Lower leg skin (tissue), 4 donors: ENCODE measurements around the gene SCTR. TPM values are rescaled to one million over a fixed set of nuclear protein-coding genes. Genes with fewer than 3 reads are reported as not detected.

Experiments
- DNase-seq, 2 donors: peaks; one replicate each; pipeline ENCODE4 v3.0.0-alpha.2; 2019; ENCODE audit warnings: low spot score in 2 of 2
- H3K4me3 ChIP-seq: fragments of 200-600 bp; sonication (generic); 2 replicates; pipeline ENCODE4 v1.5.1; 2017; ENCODE audit warnings: mild to moderate bottlenecking, low read depth; ENCODE audit not compliant: poor library complexity, severe bottlenecking
- POLR2A ChIP-seq, 2 donors: fragments of 450-650 bp; IDR thresholded peaks; one replicate each; pipeline ENCODE4 v1.6.1; 2016 to 2017; ENCODE audit warnings: antibody characterized with exemption in 2 of 2, mild to moderate bottlenecking in 1 of 2, moderate library complexity in 1 of 2
- WGBS, 2 donors: methylation state at CpG; one replicate each; pipeline ENCODE4 v1.1.5; 2018; 5-methylcytosine and 5-hydroxymethylcytosine counted together
- intact Hi-C: fragments of 100-400 bp; cut with DNase I; formaldehyde crosslinking; loops from one replicate; pipeline ENCODE4 v1.15.0; 2023; ENCODE audit warnings: low total_unique reads
- total RNA-seq, 4 donors: library from RNA; depleted of rRNA; stranded (reverse); fragments of >200 nt; gene quantifications; one replicate each; pipeline ENCODE4 v1.1.0, GENCODE V29; 2016
- TF ChIP-seq, protein P1 (sequence below), 3 donors: fragments of 450-650 bp; IDR thresholded peaks; one replicate each; pipeline ENCODE4 v1.5.1; 2016; ENCODE audit warnings: antibody characterized with exemption in 3 of 3, mild to moderate bottlenecking in 3 of 3, moderate library complexity in 2 of 3

SCTR gene
- total RNA-seq, 4 donors from 2014 or later, result not detected

DNA sequence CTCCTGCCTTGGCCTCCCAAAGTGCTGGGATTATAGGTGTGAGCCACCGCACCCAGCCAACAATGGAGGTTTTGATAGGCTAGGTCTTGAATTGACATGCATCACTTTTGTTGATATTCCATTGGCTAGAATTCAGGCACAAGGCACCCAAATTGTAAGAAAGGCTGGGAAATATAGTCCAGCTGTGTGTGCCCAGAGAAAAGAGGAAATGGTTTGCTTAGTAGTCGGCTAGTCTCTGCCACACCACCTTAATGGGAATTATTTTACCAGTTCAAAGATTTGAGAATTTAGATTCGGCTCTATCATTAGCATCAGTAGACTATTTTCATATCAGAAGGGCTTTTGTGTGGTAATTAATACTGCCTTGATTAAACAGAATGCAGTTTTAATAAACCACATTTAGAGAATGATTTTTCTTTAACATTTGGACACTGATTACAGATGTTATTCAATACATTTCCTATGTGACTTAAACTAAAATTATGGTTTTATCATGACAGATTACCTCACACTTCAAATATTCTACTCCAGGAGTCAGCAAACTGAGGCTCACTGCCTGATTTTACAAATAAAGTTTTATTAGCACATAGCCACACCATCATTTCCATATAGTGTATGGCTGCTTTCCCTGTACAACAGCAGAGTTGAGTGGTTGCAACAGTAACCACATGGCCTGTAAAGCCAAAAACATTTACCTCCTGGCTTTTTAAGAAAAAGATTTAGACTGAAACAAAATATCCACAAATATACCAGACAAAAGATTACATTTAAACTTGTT lies 130.1 kb downstream of the SCTR start:
- no peak for DNase-seq
- WGBS, 2 donors, result 87 to 88% methylated on average over 3 of the region's 3 CpGs
- TF ChIP-seq POLR2A (IDR thresholded peaks at IDR 0.05), result no peak
- TF ChIP-seq, protein P1, sequence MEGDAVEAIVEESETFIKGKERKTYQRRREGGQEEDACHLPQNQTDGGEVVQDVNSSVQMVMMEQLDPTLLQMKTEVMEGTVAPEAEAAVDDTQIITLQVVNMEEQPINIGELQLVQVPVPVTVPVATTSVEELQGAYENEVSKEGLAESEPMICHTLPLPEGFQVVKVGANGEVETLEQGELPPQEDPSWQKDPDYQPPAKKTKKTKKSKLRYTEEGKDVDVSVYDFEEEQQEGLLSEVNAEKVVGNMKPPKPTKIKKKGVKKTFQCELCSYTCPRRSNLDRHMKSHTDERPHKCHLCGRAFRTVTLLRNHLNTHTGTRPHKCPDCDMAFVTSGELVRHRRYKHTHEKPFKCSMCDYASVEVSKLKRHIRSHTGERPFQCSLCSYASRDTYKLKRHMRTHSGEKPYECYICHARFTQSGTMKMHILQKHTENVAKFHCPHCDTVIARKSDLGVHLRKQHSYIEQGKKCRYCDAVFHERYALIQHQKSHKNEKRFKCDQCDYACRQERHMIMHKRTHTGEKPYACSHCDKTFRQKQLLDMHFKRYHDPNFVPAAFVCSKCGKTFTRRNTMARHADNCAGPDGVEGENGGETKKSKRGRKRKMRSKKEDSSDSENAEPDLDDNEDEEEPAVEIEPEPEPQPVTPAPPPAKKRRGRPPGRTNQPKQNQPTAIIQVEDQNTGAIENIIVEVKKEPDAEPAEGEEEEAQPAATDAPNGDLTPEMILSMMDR (IDR thresholded peaks at IDR 0.05), result no peak
- intact Hi-C loops, result no loop called here
- H3K4me3 ChIP-seq, result no peak overlapping the region

Other genes starting within 250 kb of the SCTR start
- gene C2orf76, start 157.6 kb downstream of the SCTR start, total RNA-seq, result 10 to 100 TPM; 13.3 to 18.3 (median 16.7) TPM
- gene DBI, start 157.5 kb downstream of the SCTR start, total RNA-seq, result 100 to 1,000 TPM; 266 to 369 (median 326) TPM
- 1 to 10 TPM; 2.8 to 8.7 (median 6.8) TPM for gene TMEM37, start 92.6 kb downstream of the SCTR start, total RNA-seq
- gene CFAP221, start 20.0 kb upstream of the SCTR start, total RNA-seq, result not detected
- gene TMEM177, start 154.7 kb upstream of the SCTR start, total RNA-seq, result 10 to 100 TPM in 1 of 4 donors, 1 to 10 TPM in 3; 5.0 to 10.9 (median 7.7) TPM
- gene PTPN4, start 235.4 kb upstream of the SCTR start, total RNA-seq, result 10 to 100 TPM; 13.0 to 49.5 (median 20.4) TPM